Measurements from ENCODE around the gene ANAPC4.

- TF ChIP-seq POLR2A (IDR thresholded peaks at IDR 0.05; ENCODE audit: low read length) (no peak), GATA1 (IDR thresholded peaks at IDR 0.05; ENCODE audit: low read depth, low read length) (no peak)
Measured at GRCh38 chr4:25420931-25421330, 43.9 kb downstream of the ANAPC4 start.
